ENCODE data around the gene ZC3HAV1. TPM values are rescaled to one million over a fixed set of nuclear protein-coding genes. Genes with fewer than 3 reads are reported as not detected.

ZC3HAV1 gene
- total RNA-seq, 1 experiment from 2014 or later: 38.0 TPM

- TF ChIP-seq FOXP4 (CRISPR knock-in tag; IDR thresholded peaks at IDR 0.05): peak; percentile 42; the same call in 1 of the 2 replicates
- no peak for TF ChIP-seq GTF2I (CRISPR knock-in tag; conservative IDR thresholded peaks at IDR 0.05)
- no peak for TF ChIP-seq KAT7 (CRISPR knock-in tag; IDR thresholded peaks at IDR 0.05; ENCODE audit: borderline replicate concordance)
- peak; percentile 38; the same call in 1 of the 2 replicates for TF ChIP-seq E2F4 (CRISPR knock-in tag; IDR thresholded peaks at IDR 0.05; ENCODE audit: borderline replicate concordance, low read depth)
- 0 out of 2 replicates have a peak, but pooled peaks have one; percentile 9 for TF ChIP-seq ZNF121 (CRISPR knock-in tag; IDR thresholded peaks at IDR 0.05)
- TF ChIP-seq FOXP1 (CRISPR knock-in tag; IDR thresholded peaks at IDR 0.05; ENCODE audit: borderline replicate concordance): peak; percentile 62; the same call in 1 of the 2 replicates
- no peak for TF ChIP-seq SMAD3 (CRISPR knock-in tag; IDR thresholded peaks at IDR 0.05; ENCODE audit: borderline replicate concordance)
- no peak for TF ChIP-seq ERG (CRISPR knock-in tag; IDR thresholded peaks at IDR 0.05)
- no peak for TF ChIP-seq ZNF219 (CRISPR knock-in tag; IDR thresholded peaks at IDR 0.05; ENCODE audit: borderline replicate concordance)
- TF ChIP-seq MYBL2 (CRISPR knock-in tag; IDR thresholded peaks at IDR 0.05): no peak
- peak; percentile 90 for TF ChIP-seq FOXK1 (CRISPR knock-in tag; IDR thresholded peaks at IDR 0.05)
- TF ChIP-seq ZNF532 (CRISPR knock-in tag; IDR thresholded peaks at IDR 0.05; ENCODE audit: borderline replicate concordance): no peak
- TF ChIP-seq ZNF416 (CRISPR knock-in tag; IDR thresholded peaks at IDR 0.05): no peak
- TF ChIP-seq E2F5 (CRISPR knock-in tag; IDR thresholded peaks at IDR 0.05): peak; percentile 48; the same call in 1 of the 2 replicates
These were observed 24.0 kb upstream of the ZC3HAV1 start (continued) for GRCh38 chr7:139133335-139134139.

- H3K4me1 Mint-ChIP-seq: peaks cover 22% of the 10 kb centered on the region
- peak overlapping the region; percentile 81 for H3K4me3 Mint-ChIP-seq
- H3K9me3 Mint-ChIP-seq: no peaks in the 10 kb centered on the region
- ChIA-PET CTCF (interaction anchor here (0.6 to 2.2 kb wide), 3 partner anchors 58 to 301 kb away, joined by 3 to 10 read pairs (median 9); partner anchors contain the start of gene UBN2), POLR2A (interaction anchor here (1.7 to 1.9 kb wide), 2 partner anchors 98 to 227 kb away, joined by 5 read pairs; partner anchors contain the start of genes LUC7L2 and UBN2)
- DNase-seq (ENCODE audit: low spot score): no peak
- no peak overlapping the region for H3K27ac Mint-ChIP-seq
- ATAC-seq: peak; percentile 14
- TF ChIP-seq NR1H2 (CRISPR knock-in tag; IDR thresholded peaks at IDR 0.05): no peak
- H3K27me3 Mint-ChIP-seq (ENCODE audit: low read depth): no peaks in the 10 kb centered on the region; the same call in 1 of the 2 replicates
- no peaks in the 10 kb centered on the region for H3K36me3 Mint-ChIP-seq
These were observed 23.4 kb upstream of the ZC3HAV1 start for GRCh38 chr7:139132887-139133286.

Data from WTC11 (cell line).